ENCODE measurements around the gene PDE10A. TPM values are rescaled to one million over a fixed set of nuclear protein-coding genes. Genes with fewer than 3 reads are reported as not detected.

Gene PDE10A
- total and polyA plus RNA-seq, 4 donors = 1.0 to 6.2 (median 3.0) TPM

DNA sequence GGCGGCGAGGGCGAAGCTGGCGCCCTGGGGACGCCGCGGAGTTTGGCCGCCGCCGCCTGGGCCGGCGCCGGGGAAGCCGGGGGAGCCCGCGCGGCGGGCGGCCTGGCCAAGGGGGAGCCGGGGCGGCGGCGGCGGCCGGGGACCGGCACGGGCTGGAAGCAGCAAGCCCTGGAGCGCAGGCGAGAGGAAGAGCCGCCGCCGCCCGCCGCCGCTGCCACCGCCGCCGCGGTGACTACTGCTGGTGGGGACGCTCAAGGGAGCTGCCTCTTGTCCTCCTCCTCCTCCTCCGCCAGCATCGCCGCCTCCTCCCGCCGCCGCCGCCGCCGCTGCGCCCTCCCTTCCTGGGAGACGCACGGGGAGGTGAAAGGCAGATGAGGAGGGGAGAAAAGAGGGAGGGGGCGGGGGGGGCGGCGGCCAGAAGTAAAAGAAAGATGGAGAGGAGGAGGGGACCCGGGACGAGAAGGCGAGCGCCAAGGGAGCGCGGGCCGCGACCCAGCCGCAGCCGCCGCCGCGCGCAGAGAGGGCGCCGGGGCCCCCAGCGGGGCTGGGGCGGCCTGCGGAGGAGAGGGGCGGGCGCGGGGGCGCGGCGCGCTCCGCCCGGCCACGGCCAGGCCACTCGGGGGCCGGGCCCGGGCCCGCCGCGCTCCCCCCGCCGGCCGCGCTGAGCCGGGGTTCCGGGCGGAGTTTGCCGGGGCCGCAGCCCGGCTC is 846 bp downstream of the PDE10A start:
- Histone ChIP-seq H3K4me3 (peak overlapping the region; percentile 53), H3K36me3 (ENCODE audit: control insufficient read depth in 4 of 4, insufficient read depth in 4 of 4, low read length in 4 of 4) (no peaks in the 10 kb centered on the region), H3K9ac (ENCODE audit: insufficient read depth in 1 of 2, low read length in 2 of 2) (no peak overlapping the region), H3K27ac (ENCODE audit: low read depth in 1 of 2, low read length in 1 of 2) (peak overlapping the region in 1 of 2 donors; percentile 93), H3K27me3 (ENCODE audit: control insufficient read depth in 3 of 3, insufficient read depth in 3 of 3, low read length in 2 of 3) (peaks cover 14 to 56% (median 31%) of the 10 kb centered on the region in 3 donors), H3K4me1 (ENCODE audit: control insufficient read depth in 5 of 5, insufficient read depth in 5 of 5, low read length in 5 of 5) (peaks cover 0 to 29% (median 9%) of the 10 kb centered on the region in 5 donors), H3K9me3 (ENCODE audit: control insufficient read depth in 4 of 4, insufficient read depth in 3 of 4, low read length in 3 of 4) (no peaks in the 10 kb centered on the region)
- TF ChIP-seq CTCF (IDR thresholded peaks at IDR 0.05; ENCODE audit: control extremely low read depth, extremely low read depth) = no peak
- 1% methylated on average over 39 to 100 of the region's 100 CpGs for WGBS, 2 donors
- DNase-seq (peak in 2 of 3 donors; percentile 65 to 67), ATAC-seq (ENCODE audit: insufficient read depth, low FRiP score) (no peak)

GRCh38 chr6:165661664-165662025 is 1.4 kb downstream of the PDE10A start:
- ATAC-seq (ENCODE audit: insufficient read depth, low FRiP score) = no peak
- Histone ChIP-seq H3K9ac (ENCODE audit: insufficient read depth in 1 of 2, low read length in 2 of 2) (no peak overlapping the region), H3K27ac (ENCODE audit: low read depth in 1 of 2, low read length in 1 of 2) (peak overlapping the region in 1 of 2 donors; percentile 86), H3K4me3 (peak overlapping the region; percentile 53), H3K27me3 (ENCODE audit: control insufficient read depth in 3 of 3, insufficient read depth in 3 of 3, low read length in 2 of 3) (peaks cover 14 to 51% (median 26%) of the 10 kb centered on the region in 3 donors), H3K4me1 (ENCODE audit: control insufficient read depth in 5 of 5, insufficient read depth in 5 of 5, low read length in 5 of 5) (peaks cover 0 to 29% (median 9%) of the 10 kb centered on the region in 5 donors), H3K9me3 (ENCODE audit: control insufficient read depth in 4 of 4, insufficient read depth in 3 of 4, low read length in 3 of 4) (no peaks in the 10 kb centered on the region), H3K36me3 (ENCODE audit: control insufficient read depth in 4 of 4, insufficient read depth in 4 of 4, low read length in 4 of 4) (no peaks in the 10 kb centered on the region)
- WGBS, 2 donors = 1% methylated on average over 25 to 36 of the region's 36 CpGs
- no peak for TF ChIP-seq CTCF (IDR thresholded peaks at IDR 0.05; ENCODE audit: control extremely low read depth, extremely low read depth)
- DNase-seq = peak in 1 of 3 donors; percentile 31

DNA sequence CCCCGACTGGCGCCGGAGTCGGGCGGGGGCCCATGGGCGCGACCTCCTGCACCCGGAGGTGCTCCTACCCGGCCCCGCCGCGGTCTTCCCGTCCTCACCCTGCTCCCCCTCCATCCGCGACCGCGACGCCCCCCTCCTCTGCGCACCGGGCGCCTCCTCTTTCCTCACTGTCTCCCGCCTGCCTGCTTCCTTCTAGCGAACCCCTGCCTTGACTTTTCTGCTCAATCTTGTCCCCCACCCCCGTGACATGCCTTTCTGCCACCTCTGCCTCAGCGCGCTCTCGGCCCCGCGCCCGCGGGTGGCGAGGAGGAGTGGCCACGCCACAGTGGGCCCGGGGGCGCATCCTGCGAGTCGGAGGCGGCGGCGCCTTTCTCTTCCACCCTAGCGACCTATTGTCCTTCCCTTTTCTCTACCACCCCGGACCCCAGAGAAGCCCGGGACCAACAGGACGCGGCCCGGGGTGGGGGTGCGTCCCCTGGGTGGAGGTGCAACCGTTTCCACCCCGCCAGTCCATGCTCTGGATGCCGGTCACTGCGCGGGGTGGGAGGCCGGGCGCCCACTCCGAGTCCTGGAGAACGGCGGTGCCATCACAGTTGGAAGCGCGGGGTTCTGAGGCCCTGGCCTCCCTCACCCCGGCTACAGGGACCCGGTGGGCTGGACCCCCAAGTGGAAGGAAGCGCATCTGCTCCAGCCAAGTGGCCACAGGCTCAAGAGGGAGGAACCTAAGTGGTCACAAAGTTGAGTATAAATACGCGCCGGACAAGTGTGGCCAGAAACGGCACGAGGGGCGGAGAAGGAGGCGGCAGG is 2.0 kb downstream of the PDE10A start:
- Histone ChIP-seq H3K4me3 (peak overlapping the region; percentile 53), H3K9me3 (ENCODE audit: control insufficient read depth in 4 of 4, insufficient read depth in 3 of 4, low read length in 3 of 4) (no peaks in the 10 kb centered on the region), H3K4me1 (ENCODE audit: control insufficient read depth in 5 of 5, insufficient read depth in 5 of 5, low read length in 5 of 5) (peaks cover 0 to 29% (median 9%) of the 10 kb centered on the region in 5 donors), H3K27ac (ENCODE audit: low read depth in 1 of 2, low read length in 1 of 2) (peak overlapping the region in 1 of 2 donors; percentile 86), H3K27me3 (ENCODE audit: control insufficient read depth in 3 of 3, insufficient read depth in 3 of 3, low read length in 2 of 3) (peaks cover 14 to 45% (median 20%) of the 10 kb centered on the region in 3 donors), H3K36me3 (ENCODE audit: control insufficient read depth in 4 of 4, insufficient read depth in 4 of 4, low read length in 4 of 4) (no peaks in the 10 kb centered on the region), H3K9ac (ENCODE audit: insufficient read depth in 1 of 2, low read length in 2 of 2) (no peak overlapping the region)
- no peak for TF ChIP-seq CTCF (IDR thresholded peaks at IDR 0.05; ENCODE audit: control extremely low read depth, extremely low read depth)
- DNase-seq (peak in 2 of 3 donors; percentile 46 to 54), ATAC-seq (ENCODE audit: insufficient read depth, low FRiP score) (peak; percentile 4)
- WGBS, 2 donors = 0 to 2% methylated on average over 65 to 69 of the region's 69 CpGs
